Stimulated activated CD8-positive, alpha-beta memory T cell treated with anti-CD3 and anti-CD28 coated beads, Interleukin-2, amount 100 ng/mL, for 48 hours (primary cell): ENCODE data around the gene BCORL1.

Source experiments
- DNase-seq, 2 donors: peaks; one replicate each; pipeline ENCODE4 v3.0.0-alpha.2; 2020; ENCODE audit warnings: low read depth in 2 of 2

Gene BCORL1

DNA sequence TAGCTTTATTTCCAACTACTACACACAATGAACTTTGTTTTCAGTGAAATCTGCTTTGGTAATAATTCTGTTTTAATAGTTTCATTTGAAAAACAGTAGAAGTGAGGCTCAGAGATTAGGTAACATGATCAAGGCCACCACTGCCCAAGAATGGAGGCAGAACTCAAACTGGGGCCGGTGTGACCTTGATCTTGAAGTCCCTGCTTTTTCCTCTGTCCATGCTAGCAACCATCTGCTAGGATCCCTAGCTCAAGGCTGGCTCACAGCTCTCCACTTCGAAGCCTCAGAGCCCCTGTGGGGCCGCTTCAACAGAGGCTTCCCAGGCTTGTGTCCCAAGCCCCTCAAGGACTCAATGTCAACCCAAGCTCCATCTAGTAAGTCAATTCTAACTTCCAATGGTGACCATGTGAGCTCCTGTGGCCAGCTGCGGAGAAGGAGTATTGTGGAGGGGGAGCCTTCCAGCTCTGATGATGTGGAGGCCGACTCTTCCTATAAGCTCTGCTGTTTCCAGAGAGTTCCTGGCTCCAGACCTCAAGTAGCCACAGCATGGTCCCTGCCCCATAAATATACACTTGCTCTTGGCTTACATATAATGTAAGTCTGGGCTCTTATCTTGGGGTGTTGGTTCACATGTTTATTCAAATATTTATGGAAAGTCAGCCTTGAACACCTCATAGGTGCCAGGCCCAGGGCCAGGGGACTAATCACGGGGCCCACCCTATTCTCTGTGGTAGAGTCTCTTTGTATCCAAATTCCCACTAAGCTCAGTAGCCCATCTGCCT is 113.0 kb downstream of the BCORL1 start:
- DNase-seq = no peak

DNA sequence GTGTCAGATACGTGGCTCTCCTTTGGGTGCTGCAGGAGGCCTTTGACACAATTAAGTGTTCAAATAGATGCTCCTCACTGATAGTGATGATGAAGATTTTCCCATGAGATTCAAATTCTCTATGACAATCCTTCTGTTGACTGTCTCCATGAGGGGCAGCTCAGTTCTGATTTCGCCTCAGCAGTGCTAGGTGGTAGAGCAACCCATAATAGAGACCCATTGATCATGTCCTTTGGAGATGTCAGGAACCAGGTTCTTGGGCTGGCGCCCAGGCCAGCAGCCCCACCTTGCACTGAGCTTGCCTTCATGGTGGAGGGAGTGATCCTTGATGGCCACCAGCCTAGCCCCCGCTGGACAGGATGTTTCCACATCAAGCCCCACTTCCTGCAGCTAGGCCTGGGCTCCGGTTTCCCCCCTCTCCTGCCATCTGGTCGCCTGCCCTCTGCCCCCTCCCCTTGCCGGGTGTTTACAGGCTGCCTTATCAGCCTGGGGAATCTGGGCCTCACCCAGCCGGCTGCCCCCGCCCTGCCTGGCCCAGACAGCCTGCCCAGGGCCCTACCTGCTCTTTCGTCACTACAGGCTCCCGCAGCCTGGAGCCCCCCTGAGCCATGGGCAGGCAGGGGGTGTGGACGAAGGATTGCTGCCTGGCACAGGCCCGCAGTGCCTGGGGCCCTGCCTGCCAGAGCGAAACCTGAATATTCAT is 115.2 kb downstream of the BCORL1 start:
- DNase-seq = no peak

DNA sequence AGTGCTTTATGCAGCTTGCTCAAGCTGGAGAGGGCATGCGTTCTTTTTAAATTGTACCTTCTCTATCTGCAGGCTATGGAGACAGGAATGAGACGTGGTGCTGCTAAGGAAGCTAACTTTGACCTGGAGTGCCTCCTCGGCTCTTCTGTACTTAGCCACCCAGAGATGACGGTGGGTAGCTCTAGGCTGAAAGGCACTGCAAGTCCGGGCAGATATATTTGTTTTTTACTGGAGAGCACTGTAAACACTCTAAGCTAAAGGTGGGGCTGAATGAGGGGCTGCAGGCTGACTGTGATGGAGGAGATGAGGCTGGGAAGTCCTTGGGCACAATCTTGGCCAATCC is 115.7 kb downstream of the BCORL1 start:
- no peak for DNase-seq

DNA sequence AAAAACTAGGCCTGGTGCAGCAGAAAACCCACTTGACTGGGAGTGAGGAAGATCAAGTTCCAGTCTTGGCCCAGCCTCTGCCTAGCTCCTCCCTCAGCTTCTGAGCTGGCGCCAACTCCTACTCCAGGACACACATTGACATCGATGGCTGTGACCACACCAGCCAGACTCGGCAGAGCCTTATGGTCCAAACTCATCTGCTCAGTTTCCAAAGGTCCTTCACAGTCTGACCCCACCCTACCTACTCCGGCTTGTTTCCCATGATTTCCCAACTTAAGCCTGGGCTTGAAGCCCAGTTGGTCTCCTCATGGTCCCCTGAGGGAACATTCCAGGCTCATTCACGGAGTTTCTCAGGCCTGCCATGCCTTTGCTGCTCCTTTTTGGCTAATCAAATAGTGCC is 117.7 kb downstream of the BCORL1 start:
- no peak for DNase-seq

DNA sequence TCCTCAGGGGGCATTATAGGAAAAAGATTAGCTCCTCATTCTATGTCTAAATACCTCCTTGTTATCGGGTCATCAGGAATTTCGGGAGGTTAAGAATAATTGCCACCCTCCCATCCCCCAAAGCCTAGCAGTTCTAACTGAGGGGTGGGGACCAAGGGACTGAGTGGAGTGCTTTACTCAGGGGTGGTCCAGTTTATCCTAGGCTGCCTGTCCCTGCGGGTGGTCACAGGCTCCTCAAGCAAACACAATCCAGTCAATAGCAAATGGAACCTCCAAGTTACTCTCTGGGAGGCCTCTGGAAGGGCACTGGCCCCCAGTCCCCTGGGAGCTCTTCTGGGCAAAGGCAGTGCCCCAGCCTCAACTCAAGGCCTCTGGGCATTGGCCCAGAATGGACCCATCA is 121.2 kb downstream of the BCORL1 start:
- DNase-seq = no peak

DNA sequence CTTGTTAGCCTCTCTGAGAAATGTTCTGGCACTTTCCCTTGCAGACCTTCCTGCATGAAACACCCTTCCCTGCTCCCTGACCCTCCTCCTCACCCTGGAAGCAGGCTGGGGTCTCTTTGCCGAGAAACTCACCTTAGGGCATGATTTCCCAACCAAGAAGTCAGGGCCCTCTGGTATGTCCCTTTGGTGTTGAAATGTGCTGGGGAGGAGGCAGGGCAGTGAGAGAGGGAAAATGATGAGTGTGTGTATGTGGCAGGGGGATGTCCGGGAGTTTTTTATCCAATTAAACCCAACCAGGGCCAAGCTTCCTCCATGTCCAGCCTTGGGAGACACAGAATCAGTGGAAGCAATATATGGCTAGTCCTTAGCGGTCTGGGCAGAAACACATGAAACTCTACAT is 122.8 kb downstream of the BCORL1 start:
- no peak for DNase-seq

DNA sequence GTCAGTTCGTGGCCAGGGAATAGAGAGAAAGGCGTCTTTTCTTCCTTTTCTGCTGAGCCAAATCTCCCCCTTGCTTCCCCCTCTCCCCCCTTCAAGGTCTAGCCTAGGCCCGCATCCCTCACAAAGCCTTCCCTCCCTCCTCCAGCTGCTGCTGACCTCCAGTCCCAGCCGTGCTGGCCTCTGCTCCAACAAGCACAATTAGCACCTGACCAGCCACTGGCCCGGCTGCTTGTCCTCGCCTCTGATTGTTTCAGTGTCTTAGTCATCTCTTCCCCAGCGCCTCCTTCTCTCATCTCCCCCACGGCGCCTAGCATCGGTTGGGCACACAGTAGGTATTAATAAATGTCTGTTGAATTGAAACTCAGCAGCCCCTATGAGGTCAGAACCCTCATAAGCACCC is 123.6 kb downstream of the BCORL1 start:
- DNase-seq = no peak
